Retinal pigment epithelial cell (primary cell): ENCODE data around the gene EYS.
"Not testable (repeated sequence)": the region's sequence is repeated elsewhere in the genome, so short reads cannot be mapped to it uniquely, and the experiment has no call there.

Experiments
- DNase-seq: peaks from one replicate; pipeline ENCODE4 v3.0.0-alpha.2; 2010; ENCODE audit warnings: low read depth
- H3K4me3 ChIP-seq: 2 replicates; pipeline ENCODE4 v1.5.1; 2011; ENCODE audit warnings: mild to moderate bottlenecking, low read length, control low read depth, moderate library complexity
- CTCF ChIP-seq: conservative IDR thresholded peaks from 2 replicates; pipeline ENCODE4 v1.5.1; 2011; ENCODE audit warnings: low read depth, low read length, control low read depth, inconsistent platforms

Gene EYS

GRCh38 chr6:65436281-65436680 lies 270.7 kb downstream of the EYS start:
- TF ChIP-seq CTCF = no peak
- DNase-seq = no peak
- H3K4me3 ChIP-seq = no peak overlapping the region

GRCh38 chr6:65416621-65417020 lies 290.4 kb downstream of the EYS start:
- TF ChIP-seq CTCF = no peak
- H3K4me3 ChIP-seq = no peak overlapping the region
- DNase-seq = no peak

GRCh38 chr6:65410309-65410708 lies 296.7 kb downstream of the EYS start:
- TF ChIP-seq CTCF = no peak
- DNase-seq = no peak
- no peak overlapping the region for H3K4me3 ChIP-seq

- no peak for TF ChIP-seq CTCF
- H3K4me3 ChIP-seq = no peak overlapping the region
- no peak for DNase-seq
These were observed 304.5 kb downstream of the EYS start for GRCh38 chr6:65402564-65402963.

GRCh38 chr6:65399355-65400084 lies 307.5 kb downstream of the EYS start:
- no peak for TF ChIP-seq CTCF
- DNase-seq = no peak
- H3K4me3 ChIP-seq = no peak overlapping the region

- H3K4me3 ChIP-seq = no peak overlapping the region
- peak; percentile 12 for DNase-seq
- TF ChIP-seq CTCF = no peak
These were observed 308.2 kb downstream of the EYS start for GRCh38 chr6:65398851-65399250.

GRCh38 chr6:65350530-65350929 lies 356.5 kb downstream of the EYS start:
- H3K4me3 ChIP-seq = no peak overlapping the region
- DNase-seq = no peak
- no peak for TF ChIP-seq CTCF

- not testable (repeated sequence) for H3K4me3 ChIP-seq, DNase-seq
These were observed 404.4 kb downstream of the EYS start for GRCh38 chr6:65302655-65303054.
